Stimulated activated CD4-positive, alpha-beta T cell treated with anti-CD3 and anti-CD28 coated beads, Interleukin-12 subunit alpha, Interleukin-12 subunit beta, amount 100 ng/mL, for 24 hours (primary cell): Measurements from ENCODE around the gene COL6A2.
"Not testable (repeated sequence)": the region's sequence is repeated elsewhere in the genome, so short reads cannot be mapped to it uniquely, and the experiment has no call there.

Experiments
- DNase-seq, 2 experiments: peaks; one replicate each; pipeline ENCODE4 v3.0.0-alpha.2; 2020; ENCODE audit warnings: low read depth in 2 of 2

The COL6A2 gene

GRCh38 chr21:46094401-46095082 is 3.4 kb upstream of the COL6A2 start:
- no peak for DNase-seq

- DNase-seq = no peak
These were observed 2.7 kb upstream of the COL6A2 start for GRCh38 chr21:46095083-46095719.

- no peak for DNase-seq
These were observed 1.9 kb upstream of the COL6A2 start for GRCh38 chr21:46095814-46096595.

GRCh38 chr21:46096596-46097335 is 1.1 kb upstream of the COL6A2 start:
- no peak for DNase-seq

GRCh38 chr21:46098303-46099141 is 610 bp downstream of the COL6A2 start:
- DNase-seq = no peak

- no peak for DNase-seq
These were observed 1.6 kb downstream of the COL6A2 start for GRCh38 chr21:46099476-46099875.

GRCh38 chr21:46100020-46100419 is 2.1 kb downstream of the COL6A2 start:
- DNase-seq = no peak

GRCh38 chr21:46100426-46100825 is 2.5 kb downstream of the COL6A2 start:
- no peak for DNase-seq

GRCh38 chr21:46100906-46101305 is 3.0 kb downstream of the COL6A2 start:
- no peak for DNase-seq

GRCh38 chr21:46104104-46104503 is 6.2 kb downstream of the COL6A2 start:
- DNase-seq = no peak

GRCh38 chr21:46107376-46107775 is 9.5 kb downstream of the COL6A2 start:
- DNase-seq = not testable (repeated sequence)

- no peak for DNase-seq
These were observed 11.0 kb downstream of the COL6A2 start for GRCh38 chr21:46108827-46109312.

GRCh38 chr21:46109313-46110221 is 11.7 kb downstream of the COL6A2 start:
- no peak for DNase-seq

GRCh38 chr21:46110499-46111192 is 12.7 kb downstream of the COL6A2 start:
- no peak for DNase-seq

GRCh38 chr21:46111193-46111571 is 13.3 kb downstream of the COL6A2 start:
- no peak for DNase-seq

GRCh38 chr21:46111857-46112724 is 14.2 kb downstream of the COL6A2 start:
- no peak for DNase-seq

- no peak for DNase-seq
These were observed 14.9 kb downstream of the COL6A2 start for GRCh38 chr21:46112725-46113215.

GRCh38 chr21:46113497-46114176 is 15.7 kb downstream of the COL6A2 start:
- no peak for DNase-seq
